SK-N-SH (cell line): ENCODE measurements around the gene ATP1B1. TPM values are rescaled to one million over a fixed set of nuclear protein-coding genes. Genes with fewer than 3 reads are reported as not detected.

Source experiments
- CTCF ChIA-PET: fragments of 300-600, 350-600 bp; formaldehyde crosslinking; extraction: SDS; loops from one replicate; lab custom pipeline; 2021; lab: Yijun Ruan, JAX
- POLR2A ChIA-PET: fragments of 350-600 bp; sonication (Branson Sonifier 250); formaldehyde crosslinking; extraction: SDS; loops from one replicate; lab custom pipeline; 2020; ENCODE audit warnings: antibody characterized with exemption, inconsistent platforms; lab: Yijun Ruan, JAX
- DNase-seq: peaks from one replicate; pipeline ENCODE4 v3.0.0; 2012
- H2AFZ ChIP-seq: fragments of 200-600 bp; sonication (generic); 2 replicates; pipeline ENCODE4 v1.8.1; 2016; ENCODE audit warnings: antibody characterized with exemption, mild to moderate bottlenecking, low read depth
- H3F3A ChIP-seq: fragments of 200-600 bp; sonication (generic); replicated peaks from 2 replicates; pipeline ENCODE3; 2016; ENCODE audit warnings: antibody characterized with exemption, mild to moderate bottlenecking; ENCODE audit not compliant: insufficient read depth
- H3K27ac ChIP-seq, 2 experiments: fragments of 200-500 bp in 1 of 2; fragments of 200-600 bp in 1 of 2; sonication (Bioruptor generic) in 1 of 2; sonication (generic), shearing (Covaris generic) in 1 of 2; 2 replicates each; pipeline versions ENCODE4 v1.5.1 to v1.6.1; 2014 to 2016; ENCODE audit warnings: low read depth in 2 of 2, inconsistent platforms in 1 of 2, low read length in 1 of 2, mild to moderate bottlenecking in 1 of 2, mixed read lengths in 1 of 2
- H3K27me3 ChIP-seq: fragments of 200-600 bp; sonication (generic), shearing (Covaris generic); 2 replicates; pipeline ENCODE4 v1.6.1; 2016; ENCODE audit warnings: mixed run types; ENCODE audit not compliant: insufficient read depth
- H3K36me3 ChIP-seq, 2 experiments: fragments of 200-500 bp in 1 of 2; fragments of 200-600 bp in 1 of 2; sonication (Bioruptor generic) in 1 of 2; sonication (generic) in 1 of 2; replicated peaks in 1 of 2; 2 replicates each; pipeline versions ENCODE3 to v1.5.1; 2014 to 2016; ENCODE audit warnings: low read length in 1 of 2, mild to moderate bottlenecking in 1 of 2; ENCODE audit not compliant: insufficient read depth in 2 of 2, control insufficient read depth in 1 of 2
- H3K4me1 ChIP-seq, 2 experiments: fragments of 200-500 bp in 1 of 2; fragments of 200-600 bp in 1 of 2; sonication (Bioruptor generic) in 1 of 2; sonication (generic), shearing (Covaris generic) in 1 of 2; 2 replicates each; pipeline versions ENCODE4 v1.5.1 to v1.6.1; 2014 to 2016; ENCODE audit warnings: low read depth in 1 of 2, low read length in 1 of 2, mixed run types in 1 of 2; ENCODE audit not compliant: insufficient read depth in 2 of 2, control insufficient read depth in 1 of 2
- H3K4me2 ChIP-seq: fragments of 200-600 bp; sonication (generic), shearing (Covaris generic); 2 replicates; pipeline ENCODE4 v1.6.1; 2017; ENCODE audit warnings: mixed run types
- H3K4me3 ChIP-seq, 2 experiments: fragments of 200-500 bp in 1 of 2; fragments of 200-600 bp in 1 of 2; sonication (Bioruptor generic) in 1 of 2; sonication (generic), shearing (Covaris generic) in 1 of 2; 2 replicates each; pipeline versions ENCODE4 v1.5.1 to v1.8.1; 2014 to 2016; ENCODE audit warnings: low read depth in 2 of 2, inconsistent platforms in 1 of 2, low read length in 1 of 2, mild to moderate bottlenecking in 1 of 2, mixed read lengths in 1 of 2, moderate library complexity in 1 of 2
- H3K79me2 ChIP-seq: fragments of 200-600 bp; sonication (generic); 2 replicates; pipeline ENCODE4 v1.8.1; 2017; ENCODE audit warnings: mild to moderate bottlenecking; ENCODE audit not compliant: insufficient read depth
- H3K9ac ChIP-seq: fragments of 200-600 bp; sonication (generic); 2 replicates; pipeline ENCODE4 v1.6.1; 2017; ENCODE audit warnings: mixed run types
- H3K9me2 ChIP-seq: fragments of 200-600 bp; sonication (generic); 2 replicates; pipeline ENCODE4 v1.6.1; 2017; ENCODE audit warnings: mixed run types
- H3K9me3 ChIP-seq: fragments of 200-600 bp; sonication (generic); 2 replicates; pipeline ENCODE4 v1.6.1; 2017; ENCODE audit warnings: mixed run types, mild to moderate bottlenecking, moderate library complexity
- H4K20me1 ChIP-seq: fragments of 200-600 bp; sonication (generic); 2 replicates; pipeline ENCODE4 v1.6.1; 2017; ENCODE audit warnings: mild to moderate bottlenecking, mixed run types; ENCODE audit not compliant: insufficient read depth
- CHD2 ChIP-seq: fragments of 150-350 bp; IDR thresholded peaks from 2 replicates; pipeline ENCODE4 v1.6.1; 2018; ENCODE audit warnings: low read length; ENCODE audit not compliant: partially characterized antibody
- CTCF ChIP-seq: fragments of 200-600 bp; sonication (generic); IDR thresholded peaks from 2 replicates; pipeline ENCODE4 v1.6.1; 2017; ENCODE audit warnings: antibody characterized with exemption, mild to moderate bottlenecking, moderate library complexity
- ELF1 ChIP-seq: IDR thresholded peaks from 2 replicates; pipeline ENCODE4 v1.4.0; 2012
- EP300 ChIP-seq, 2 experiments: IDR thresholded peaks; 2 replicates each; pipeline versions ENCODE4 v1.4.0 to v1.6.1; 2012; ENCODE audit warnings: borderline replicate concordance in 1 of 2, low read depth in 1 of 2, low read length in 1 of 2
- FOXJ3 ChIP-seq: sonication (generic); formaldehyde crosslinking; IDR thresholded peaks from 2 replicates; pipeline ENCODE4 v1.5.1; 2020; ENCODE audit warnings: mild to moderate bottlenecking, missing genetic modification reagents
- IRF3 ChIP-seq: fragments of 150-350 bp; IDR thresholded peaks from 2 replicates; pipeline ENCODE4 v1.6.1; 2016; ENCODE audit warnings: mild to moderate bottlenecking, low read depth, low read length
- JUND ChIP-seq: IDR thresholded peaks from 2 replicates; pipeline ENCODE4 v1.4.0; 2012
- MAX ChIP-seq: IDR thresholded peaks from 2 replicates; pipeline ENCODE4 v1.4.0; 2012; ENCODE audit warnings: low read depth
- MEF2A ChIP-seq: IDR thresholded peaks from 2 replicates; pipeline ENCODE4 v1.4.0; 2012; ENCODE audit warnings: low read depth, borderline replicate concordance
- MXI1 ChIP-seq: IDR thresholded peaks from 2 replicates; pipeline ENCODE4 v1.6.1; 2012; ENCODE audit warnings: mild to moderate bottlenecking, low read depth, low read length, improper control_type of control experiment
- NFIC ChIP-seq: IDR thresholded peaks from 2 replicates; pipeline ENCODE4 v1.4.0; 2012; ENCODE audit warnings: borderline replicate concordance
- NRF1 ChIP-seq: IDR thresholded peaks from 2 replicates; pipeline ENCODE4 v1.6.1; 2012; ENCODE audit warnings: low read depth, mild to moderate bottlenecking, low read length
- PBX3 ChIP-seq: IDR thresholded peaks from 2 replicates; pipeline ENCODE4; 2012
- POLR2AphosphoS5 ChIP-seq: IDR thresholded peaks from 2 replicates; pipeline ENCODE4 v1.6.1; 2012; ENCODE audit warnings: low read depth, low read length
- RAD21 ChIP-seq: IDR thresholded peaks from 2 replicates; pipeline ENCODE4 v1.6.1; 2012; ENCODE audit warnings: mild to moderate bottlenecking, low read length
- RCOR1 ChIP-seq: fragments of 150-350 bp; IDR thresholded peaks from 2 replicates; pipeline ENCODE4 v1.6.1; 2017; ENCODE audit warnings: antibody characterized with exemption, low read length
- RXRA ChIP-seq: IDR thresholded peaks from 2 replicates; pipeline ENCODE4 v1.4.0; 2012; ENCODE audit warnings: low read depth, mild to moderate bottlenecking, borderline replicate concordance
- SIN3A ChIP-seq: IDR thresholded peaks from 2 replicates; pipeline ENCODE4 v1.6.1; 2012; ENCODE audit warnings: low read depth, mild to moderate bottlenecking, low read length, moderate library complexity, borderline replicate concordance
- SMC3 ChIP-seq: IDR thresholded peaks from 2 replicates; pipeline ENCODE4 v1.6.1; 2012; ENCODE audit warnings: low read depth, low read length, improper control_type of control experiment
- TCF12 ChIP-seq: IDR thresholded peaks from 2 replicates; pipeline ENCODE4 v1.4.0; 2012
- TEAD4 ChIP-seq: IDR thresholded peaks from 2 replicates; pipeline ENCODE4 v1.4.0; 2012; ENCODE audit warnings: mild to moderate bottlenecking, borderline replicate concordance; ENCODE audit not compliant: insufficient read depth
- USF2 ChIP-seq: fragments of 150-350 bp; IDR thresholded peaks from 2 replicates; pipeline ENCODE4 v1.6.1; 2017; ENCODE audit warnings: antibody characterized with exemption, low read length, low read depth, borderline replicate concordance
- YY1 ChIP-seq: IDR thresholded peaks from 2 replicates; pipeline ENCODE4 v1.4.0; 2012; ENCODE audit warnings: low read depth, mild to moderate bottlenecking
- ZBTB33 ChIP-seq: IDR thresholded peaks from 2 replicates; pipeline ENCODE4 v1.4.0; 2012; ENCODE audit warnings: low read depth, borderline replicate concordance
- WGBS: methylation state at CpG from one replicate; pipeline ENCODE4 v1.1.6; 2017; ENCODE audit warnings: low lambda C conversion rate; 5-methylcytosine and 5-hydroxymethylcytosine counted together
- polyA plus RNA-seq, 3 experiments: library from polyadenylated mRNA; depleted of rRNA; stranded (reverse); fragments of >200 nt; gene quantifications; 2 replicates each; pipeline ENCODE4 v1.2.3, GENCODE V29; 2012

ATP1B1 gene
- polyA plus RNA-seq, 1 of the 3 experiments (the other 2 are of a cell fraction): 49.5 TPM

GRCh38 chr1:169091480-169091941, 15.0 kb upstream of the ATP1B1 start:
- Histone ChIP-seq H3K4me3 (no peak overlapping the region), H3K9ac (no peak overlapping the region), H3K4me2 (no peak overlapping the region), H4K20me1 (no peaks in the 10 kb centered on the region), H3K27ac (no peak overlapping the region), H3K27me3 (no peaks in the 10 kb centered on the region), H3K4me1 (peaks cover 0 to 17% of the 10 kb centered on the region in 2 experiments; a peak in 2 of 4 replicates), H3K9me2 (no peaks in the 10 kb centered on the region), H3F3A (no peaks in the 10 kb centered on the region), H3K36me3 (no peaks in the 10 kb centered on the region), H2AFZ (peak overlapping the region; percentile 21; the same call in 1 of the 2 replicates), H3K79me2 (no peaks in the 10 kb centered on the region), H3K9me3 (no peaks in the 10 kb centered on the region)
- WGBS: 87% methylated on average over 4 of the region's 4 CpGs
- ChIA-PET POLR2A (no interaction called here), CTCF (interaction anchor here (1.2 kb wide), 1 partner anchor 10 kb away, joined by 3 read pairs; no protein-coding TSS in a partner anchor)
- no peak for DNase-seq
- TF ChIP-seq CHD2 (no peak), TEAD4 (no peak), MAX (0 out of 2 replicates have a peak, but pooled peaks have one; percentile 11), RCOR1 (no peak), SIN3A (no peak), RAD21 (no peak), PBX3 (peak; percentile 25; the same call in 1 of the 2 replicates), USF2 (no peak), CTCF (no peak), NFIC (peak; percentile 48; the same call in 1 of the 2 replicates), FOXJ3 (CRISPR knock-in tag) (no peak), IRF3 (no peak), YY1 (peak; percentile 52; the same call in 1 of the 2 replicates), POLR2AphosphoS5 (no peak), RXRA (no peak), TCF12 (peak; percentile 27; the same call in 1 of the 2 replicates), ZBTB33 (no peak), EP300 (IDR thresholded peaks at IDR 0.05; ENCODE audit: borderline replicate concordance in 1 of 2, low read depth in 1 of 2, low read length in 1 of 2) (no peak), JUND (no peak), MXI1 (no peak), MEF2A (no peak), NRF1 (no peak), SMC3 (no peak), ELF1 (no peak)
